Cardiac fibroblast (primary cell): ENCODE data around the gene XRCC1.
A peak's percentile ranks its signal among the peaks of the same experiment; 100 is the strongest.
"Not testable (repeated sequence)": the region's sequence is repeated elsewhere in the genome, so short reads cannot be mapped to it uniquely, and the experiment has no call there.

ENCODE experiments used
- DNase-seq, 2 donors: peaks; one replicate each; pipeline versions ENCODE4 v3.0.0 to v3.0.0-alpha.2; 2010; ENCODE audit warnings: low read depth in 2 of 2
- H3K4me3 ChIP-seq, 2 donors: replicated peaks in 1 of 2; 1 replicate in 1 of 2; 2 replicates in 1 of 2; pipeline ENCODE4 v1.5.1; 2011; ENCODE audit warnings: low read depth in 2 of 2, low read length in 2 of 2, mild to moderate bottlenecking in 2 of 2, moderate library complexity in 1 of 2
- CTCF ChIP-seq: IDR thresholded peaks from one replicate; pipeline ENCODE4 v1.5.1; 2011; ENCODE audit warnings: low read depth, mild to moderate bottlenecking, low read length, inconsistent platforms

The XRCC1 gene

GRCh38 chr19:43611788-43612187 is 36.5 kb upstream of the XRCC1 start, which contains the start of gene SRRM5:
TSS of gene SRRM5 (plus strand) at chr19:43612088. CDS start at chr19:43612122, 34 bp downstream.
- no peak for TF ChIP-seq CTCF
- DNase-seq, result no peak
- no peak within 1 kb of the TSS for H3K4me3 ChIP-seq

GRCh38 chr19:43610493-43610892 is 35.2 kb upstream of the XRCC1 start:
- peak in 1 of 2 donors; percentile 18 for DNase-seq
- TF ChIP-seq CTCF, result no peak
- no peak overlapping the region for H3K4me3 ChIP-seq

GRCh38 chr19:43609872-43610271 is 34.5 kb upstream of the XRCC1 start:
- no peak overlapping the region for H3K4me3 ChIP-seq
- TF ChIP-seq CTCF, result no peak
- DNase-seq, result no peak

GRCh38 chr19:43607238-43608205 is 32.2 kb upstream of the XRCC1 start:
- DNase-seq, result no peak
- H3K4me3 ChIP-seq, result no peak overlapping the region
- TF ChIP-seq CTCF, result no peak

- H3K4me3 ChIP-seq, result no peak overlapping the region
- DNase-seq, result no peak
- TF ChIP-seq CTCF, result no peak
Observed at GRCh38 chr19:43606569-43607229, 31.4 kb upstream of the XRCC1 start.

GRCh38 chr19:43605875-43606568 is 30.7 kb upstream of the XRCC1 start:
- no peak for TF ChIP-seq CTCF
- DNase-seq, result no peak
- H3K4me3 ChIP-seq, result no peak overlapping the region

GRCh38 chr19:43600326-43600725 is 25.0 kb upstream of the XRCC1 start:
- not testable (repeated sequence) for H3K4me3 ChIP-seq, DNase-seq
